ENCODE measurements around the gene NAV2.
"Not testable (repeated sequence)": the region's sequence is repeated elsewhere in the genome, so short reads cannot be mapped to it uniquely, and the experiment has no call there.

NAV2 gene

DNA sequence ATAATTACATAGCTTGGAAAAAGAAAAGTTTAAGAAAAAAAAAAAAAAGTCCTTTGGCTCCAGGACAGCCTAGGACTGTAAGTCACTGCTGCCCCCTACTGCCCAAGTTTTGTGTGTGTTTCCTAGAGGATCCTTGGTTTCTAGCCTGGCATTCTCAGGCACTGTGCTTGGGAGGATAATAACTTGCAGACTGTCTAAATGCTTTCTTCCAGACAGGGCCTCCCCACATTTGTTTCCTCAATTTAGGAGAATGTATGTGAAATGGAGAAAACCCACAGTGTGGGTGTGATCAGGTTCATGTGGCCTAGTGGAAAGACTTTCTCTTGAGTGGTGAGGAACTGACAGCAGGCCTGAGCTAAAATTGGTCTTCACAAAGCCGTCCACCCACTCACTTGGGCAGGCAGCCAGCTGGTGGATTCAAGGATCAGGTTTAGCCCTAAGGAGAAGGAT is 191.0 kb downstream of the NAV2 start:
- DNase-seq (ENCODE audit: low spot score) = peak; percentile 68

DNA sequence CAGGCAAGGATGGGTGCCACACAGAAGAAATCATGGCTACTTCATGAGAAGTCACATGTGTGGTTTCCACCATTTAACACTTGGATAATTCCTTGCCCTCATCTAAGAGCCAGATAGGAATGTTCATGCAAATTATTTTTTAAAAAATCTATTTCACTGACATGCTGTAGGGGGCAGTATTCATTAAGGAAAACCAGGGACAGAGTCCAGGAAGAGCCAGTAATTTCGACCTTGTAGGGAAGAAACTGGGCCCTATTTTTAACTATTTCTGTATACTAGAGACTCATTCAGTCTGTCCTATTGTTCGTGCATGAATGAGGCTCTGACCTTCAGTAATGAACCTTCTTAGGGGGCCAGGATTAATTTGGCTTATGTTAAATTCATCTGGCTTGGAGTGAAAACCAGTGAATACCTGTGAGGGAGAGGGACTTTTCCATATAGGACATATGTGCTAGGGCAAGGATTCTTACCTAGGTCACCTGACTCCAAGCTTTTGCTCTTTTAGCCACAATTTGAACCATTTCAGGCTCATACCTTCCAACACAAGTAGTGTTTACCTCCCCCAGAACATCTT is 192.7 kb downstream of the NAV2 start:
- DNase-seq (ENCODE audit: low spot score) = no peak

DNA sequence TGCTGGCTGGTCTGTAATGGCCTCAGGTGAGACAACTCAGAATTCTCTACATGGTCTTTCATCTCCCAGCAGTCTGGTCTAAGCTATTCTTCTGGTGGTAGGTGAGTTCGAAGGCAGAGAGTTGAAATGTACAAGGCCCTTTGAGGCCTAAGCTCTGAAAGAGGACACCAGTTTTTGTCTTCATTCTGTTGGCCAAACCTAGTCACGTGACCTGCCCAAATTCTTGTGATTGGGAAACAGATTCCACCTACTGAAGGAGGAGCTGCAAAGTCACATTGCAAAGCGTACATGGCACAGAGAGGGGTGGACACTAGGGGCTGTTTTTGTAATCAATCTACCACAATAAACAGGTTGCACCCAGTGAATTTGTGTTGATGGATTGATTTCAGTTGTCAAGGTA is 193.5 kb downstream of the NAV2 start:
- DNase-seq (ENCODE audit: low spot score) = no peak

DNA sequence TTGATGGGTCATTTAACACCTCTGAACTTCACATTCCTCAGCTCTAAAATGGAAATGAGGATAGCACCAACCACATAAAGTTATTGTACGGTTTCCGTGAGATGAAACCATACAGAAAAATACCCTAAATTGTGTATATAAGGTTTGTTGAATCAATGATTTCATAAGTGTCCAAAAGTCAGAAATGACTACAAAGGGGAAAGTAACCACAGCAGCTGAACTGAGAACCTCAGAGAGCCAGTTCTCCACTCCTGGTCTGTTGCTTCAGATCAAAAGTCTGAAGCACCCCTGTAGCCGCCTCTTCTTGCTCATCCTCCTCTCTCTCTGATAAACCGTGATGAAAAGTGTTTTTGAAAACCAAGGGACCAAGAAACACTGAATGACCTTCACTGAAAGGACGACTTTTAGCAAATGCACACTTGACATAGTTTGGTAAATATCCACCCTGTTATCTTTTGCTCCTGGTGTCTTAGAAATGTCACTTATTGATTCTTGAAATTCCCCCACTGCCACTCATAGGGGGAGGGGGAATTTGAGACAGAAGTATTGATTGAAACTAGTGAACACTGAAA is 194.5 kb downstream of the NAV2 start:
- no peak for DNase-seq (ENCODE audit: low spot score)

DNA sequence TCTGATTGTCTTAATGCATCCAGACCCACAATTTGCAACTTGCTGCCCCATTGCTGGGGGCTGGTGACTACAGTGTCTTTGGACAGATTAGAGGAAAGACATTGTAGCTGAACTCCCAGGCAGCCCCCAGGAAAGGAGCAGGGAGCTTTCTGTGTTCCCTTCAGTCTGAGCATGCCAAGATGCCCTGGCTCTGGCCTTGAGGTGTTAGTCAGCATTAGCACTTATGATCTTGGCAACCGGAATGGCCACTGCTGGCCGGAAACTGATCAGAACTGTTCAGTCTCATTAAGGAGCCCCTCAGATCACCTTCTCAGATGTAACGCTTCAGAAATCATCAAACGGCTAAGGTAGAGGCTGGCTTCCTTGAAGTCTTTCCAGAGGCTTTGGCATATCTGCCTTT is 195.2 kb downstream of the NAV2 start:
- no peak for DNase-seq (ENCODE audit: low spot score)

DNA sequence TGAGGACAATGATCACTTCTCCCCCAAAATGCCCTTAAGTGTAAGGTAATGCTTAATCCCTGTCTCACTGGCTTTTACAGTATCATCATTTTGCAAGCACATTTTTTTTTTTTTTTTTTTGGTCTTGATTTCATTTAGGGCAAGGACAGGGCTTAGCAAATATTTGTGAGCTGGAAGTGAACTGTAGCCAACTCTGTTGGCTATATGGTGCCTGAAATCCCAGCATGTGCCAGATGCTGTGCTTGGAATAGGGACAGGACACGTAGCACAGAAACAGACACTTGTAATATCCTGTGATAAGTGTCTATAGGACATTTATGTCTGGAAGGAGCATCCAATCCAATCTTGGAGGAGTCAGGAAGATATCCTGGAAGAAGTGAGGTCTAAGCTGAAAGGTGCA is 198.3 kb downstream of the NAV2 start:
- no peak for DNase-seq (ENCODE audit: low spot score)

DNA sequence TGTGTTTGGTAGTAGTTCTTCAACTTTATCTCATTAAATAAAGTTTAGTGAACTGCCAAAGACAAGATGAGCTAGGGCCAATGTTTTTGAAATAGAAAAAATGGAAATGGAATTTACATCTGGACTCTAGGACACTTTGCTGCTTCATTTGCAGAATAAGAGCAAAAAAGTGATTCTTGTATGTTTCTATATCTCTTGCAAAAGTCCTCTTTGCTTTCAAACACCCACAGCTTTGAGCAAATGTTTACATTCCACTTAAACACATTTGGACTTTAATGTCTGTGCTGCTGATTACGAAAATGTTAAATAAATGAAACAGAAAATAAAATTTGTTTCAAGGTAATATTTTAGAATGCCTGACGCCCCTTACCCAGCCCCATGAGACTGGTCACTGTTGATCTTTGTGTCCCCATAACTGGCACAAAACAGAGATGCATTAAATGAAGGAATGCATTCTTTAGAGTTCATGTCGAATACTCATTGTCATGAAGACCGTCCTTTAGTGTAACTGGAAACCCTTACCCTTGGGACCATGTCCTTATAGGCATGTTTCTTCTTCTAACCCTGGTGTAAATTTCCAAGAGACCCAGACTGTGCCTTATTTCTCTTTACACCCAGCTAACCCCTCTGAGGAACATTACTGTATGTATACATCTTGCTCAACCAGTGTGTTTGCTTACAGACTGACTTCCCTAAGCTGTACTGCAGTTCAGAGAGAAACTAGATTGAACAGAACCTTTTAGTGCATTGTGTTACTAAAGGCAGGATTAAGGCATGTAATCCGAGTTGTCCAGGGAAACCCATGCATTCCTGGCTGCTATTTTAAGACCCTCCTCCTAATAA is 199.7 kb downstream of the NAV2 start:
- DNase-seq (ENCODE audit: low spot score) = no peak

DNA sequence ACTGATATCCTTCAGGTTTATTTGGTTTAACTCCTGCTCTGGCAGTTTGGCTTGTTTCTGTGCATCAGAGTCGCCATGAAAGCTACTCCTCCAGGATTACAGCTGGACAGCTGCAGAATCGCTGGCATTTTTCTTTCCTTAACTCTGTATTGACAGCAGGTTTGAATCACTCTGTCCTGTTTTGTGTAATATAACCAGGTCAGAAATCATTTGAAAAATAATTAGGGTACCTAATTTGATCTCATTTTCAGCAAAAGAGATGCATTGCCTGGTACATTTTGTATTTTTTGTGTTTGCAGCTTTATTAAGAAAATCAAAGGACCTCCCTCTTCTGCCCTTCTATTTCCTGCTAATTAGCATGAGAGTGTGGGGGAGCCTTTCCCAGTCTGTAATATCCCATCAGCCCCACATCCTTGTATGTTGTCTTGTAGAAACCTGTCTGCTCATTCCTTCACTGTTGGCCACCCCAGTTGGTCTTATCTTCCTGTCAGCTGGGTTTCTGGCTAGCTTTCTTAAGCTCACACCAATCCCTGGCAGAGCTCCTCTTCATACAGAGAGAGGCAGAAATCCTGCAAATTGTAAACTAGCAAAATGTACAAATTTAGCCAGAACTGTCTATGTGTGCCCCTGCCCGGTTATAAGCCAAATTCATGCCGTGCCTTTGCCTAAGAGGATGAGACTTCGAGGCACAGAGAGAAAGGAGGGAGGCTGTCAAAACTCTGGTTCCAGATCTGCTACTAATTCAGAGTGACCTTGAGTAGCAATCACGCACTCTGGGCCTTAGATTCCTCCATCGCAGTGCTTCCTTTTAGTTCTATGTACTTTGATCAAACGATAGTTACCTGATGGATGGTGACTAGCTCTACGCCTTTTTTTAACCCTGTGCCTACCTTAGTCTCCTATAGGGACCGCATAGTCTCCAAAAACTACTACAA is 200.6 kb downstream of the NAV2 start:
- no peak for DNase-seq (ENCODE audit: low spot score)

DNA sequence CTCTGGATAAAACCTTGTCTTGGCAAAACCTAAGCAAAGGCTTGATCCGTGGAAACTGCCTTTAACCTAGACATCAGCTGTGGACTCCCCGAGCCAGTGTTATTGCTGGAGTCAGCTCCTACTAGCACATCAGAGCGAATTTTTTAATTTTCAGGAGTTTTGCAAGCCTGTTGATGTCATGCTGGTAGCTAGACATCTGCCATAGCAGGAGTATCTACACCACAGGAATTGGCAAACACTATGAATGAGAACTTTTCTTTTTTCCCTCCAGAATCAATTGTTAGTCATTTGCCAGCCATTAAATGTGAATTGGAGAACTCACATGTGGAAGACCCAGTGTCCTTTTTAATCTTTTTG is 201.2 kb downstream of the NAV2 start:
- no peak for DNase-seq (ENCODE audit: low spot score)

DNA sequence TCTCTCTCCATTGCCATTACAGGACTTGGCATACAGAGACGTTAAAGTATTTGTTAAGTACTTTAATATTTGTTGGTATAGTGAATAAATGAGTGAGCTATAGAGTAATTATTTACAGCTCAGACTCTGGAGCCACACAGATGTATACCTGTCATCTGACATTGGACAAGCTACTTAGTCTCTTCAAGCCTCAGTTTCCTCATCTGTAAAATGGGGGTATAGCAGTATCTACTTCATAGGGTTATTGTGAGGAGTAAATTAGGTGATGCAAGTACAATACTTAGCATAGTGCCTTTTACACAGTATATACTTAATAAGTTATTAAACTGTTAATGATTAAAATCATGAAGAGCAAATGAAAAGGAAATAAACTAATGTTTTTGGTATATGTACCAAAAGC is 203.2 kb downstream of the NAV2 start:
- DNase-seq (ENCODE audit: low spot score) = no peak

DNA sequence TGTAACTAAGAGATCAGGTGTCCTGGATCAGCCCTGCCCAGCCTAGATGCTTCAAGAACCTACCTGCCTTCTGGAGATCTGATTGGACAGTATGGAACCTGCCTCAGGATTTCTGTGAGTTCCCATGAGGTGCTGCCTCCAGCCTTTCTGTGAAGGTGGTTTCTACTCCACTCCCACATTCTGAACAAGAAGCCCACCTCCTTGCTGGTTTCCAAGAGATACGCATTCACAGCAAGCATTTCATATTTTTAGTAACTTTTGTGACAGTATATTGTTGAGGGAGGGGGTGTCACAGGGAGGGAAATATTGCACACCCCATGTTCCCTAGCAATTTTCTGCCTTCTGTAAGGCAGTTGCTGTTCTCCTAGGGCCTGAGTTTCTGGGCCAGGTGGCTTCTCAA is 204.4 kb downstream of the NAV2 start:
- no peak for DNase-seq (ENCODE audit: low spot score)

DNA sequence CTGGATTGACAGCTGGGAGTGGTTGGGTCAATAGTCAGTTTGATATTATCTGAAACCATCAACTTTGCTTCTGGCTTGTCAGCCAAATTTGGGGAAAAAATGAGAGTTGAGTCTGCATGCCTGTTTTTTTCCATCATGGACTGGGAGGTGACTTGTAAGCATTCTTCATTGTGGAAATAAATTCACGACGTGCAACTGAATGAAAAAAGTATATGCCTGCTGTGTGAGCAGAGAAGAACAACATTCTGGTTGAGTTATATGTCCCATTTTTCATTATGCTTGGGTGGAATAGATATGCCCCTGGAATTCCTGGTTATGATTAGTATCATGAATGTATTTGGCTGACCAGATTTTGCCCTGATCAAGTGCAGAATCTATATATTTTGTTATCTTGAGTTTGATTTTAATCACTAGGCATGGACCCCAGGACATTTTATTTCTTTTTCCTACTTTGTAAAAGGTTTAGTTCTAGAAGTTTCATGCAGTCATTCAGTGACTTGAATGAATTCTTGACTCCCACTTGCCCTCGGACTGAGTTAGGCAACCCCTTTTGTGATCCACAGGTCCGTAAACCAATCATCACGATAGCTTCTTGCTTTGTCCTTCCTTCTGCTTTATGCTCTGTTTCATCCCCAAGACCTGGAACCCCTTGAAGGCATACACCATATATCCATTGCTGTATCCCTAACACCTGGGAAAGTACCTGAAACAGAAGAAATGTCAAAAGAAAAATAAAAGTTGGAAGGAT is 205.8 kb downstream of the NAV2 start:
- DNase-seq (ENCODE audit: low spot score) = no peak

DNA sequence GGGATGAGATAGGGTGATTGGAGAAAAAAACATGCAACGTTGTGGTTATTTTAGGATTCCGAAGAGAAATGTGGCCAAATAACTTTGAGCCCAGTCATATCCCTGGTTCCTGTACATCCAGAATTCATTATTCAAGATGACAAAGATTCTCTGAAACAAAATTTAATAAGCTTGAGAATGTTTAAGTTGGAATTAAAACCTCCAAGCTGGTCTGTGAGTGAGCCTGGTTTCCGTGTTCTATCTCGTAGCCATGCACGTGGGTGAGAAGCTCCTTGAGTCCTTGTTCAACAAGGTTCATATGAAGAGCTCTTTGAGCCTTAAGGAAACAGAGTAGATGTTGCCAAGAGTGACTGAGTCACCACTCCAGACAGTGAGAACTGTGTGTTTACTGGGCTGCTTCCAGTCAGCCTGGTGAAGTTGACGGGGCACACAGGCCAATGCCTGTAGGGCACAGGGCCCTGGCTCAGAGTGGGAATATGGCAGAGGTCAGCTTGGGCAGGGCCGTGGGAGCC is 206.5 kb downstream of the NAV2 start:
- no peak for DNase-seq (ENCODE audit: low spot score)

DNA sequence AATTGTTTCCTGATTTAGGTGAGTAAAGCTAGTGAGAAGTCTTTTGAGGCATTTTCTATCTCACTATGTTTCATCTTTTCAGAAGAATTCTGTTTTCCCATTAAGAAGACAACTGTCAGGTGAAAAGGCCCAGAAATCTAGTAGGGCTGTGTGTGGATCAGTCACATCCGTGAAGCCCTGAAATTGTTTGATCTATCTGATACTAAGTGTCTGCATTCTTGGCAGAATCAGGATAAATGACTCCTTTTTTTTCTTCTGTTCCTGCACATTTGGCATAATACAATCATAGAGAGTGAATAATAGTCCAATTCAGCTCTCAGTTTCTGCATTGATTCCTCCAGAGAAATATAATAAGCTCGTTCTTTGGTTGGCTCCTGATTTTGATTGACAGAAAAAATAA is 208.3 kb downstream of the NAV2 start:
- DNase-seq (ENCODE audit: low spot score) = no peak

DNA sequence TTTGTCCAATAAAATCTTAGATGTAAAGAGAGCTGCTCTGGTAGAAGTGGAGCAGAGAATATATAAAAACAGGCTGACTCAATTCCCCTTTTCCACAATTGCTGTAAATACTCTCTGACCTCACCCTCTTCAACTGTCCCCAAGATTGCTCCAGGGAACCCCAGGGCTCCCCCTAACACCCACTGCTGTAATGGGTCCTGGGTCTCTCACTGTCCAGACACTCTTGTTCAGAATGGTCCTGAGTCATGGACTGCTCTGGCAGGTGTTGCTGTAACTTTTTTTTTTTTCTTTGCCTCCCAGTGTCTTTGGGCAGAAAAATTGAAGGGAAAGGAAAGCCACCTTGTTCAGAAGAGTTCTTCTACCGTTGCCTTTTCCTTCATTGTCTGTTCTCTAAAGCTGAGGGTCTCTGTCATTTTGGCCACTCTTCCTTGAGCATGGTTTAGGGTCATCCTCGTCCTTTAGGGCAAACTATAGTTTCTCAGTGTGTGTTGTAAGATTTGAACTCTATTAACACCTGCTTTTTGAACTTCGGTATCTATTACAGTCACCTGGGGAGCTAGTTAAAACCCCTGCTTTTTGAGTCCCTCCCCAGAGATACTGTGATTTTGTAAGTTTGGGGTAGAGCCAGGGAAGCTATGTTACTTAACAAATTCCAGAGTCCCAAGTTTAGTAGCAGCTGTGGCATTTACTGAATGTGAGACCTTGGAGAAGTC is 209.5 kb downstream of the NAV2 start:
- no peak for DNase-seq (ENCODE audit: low spot score)

DNA sequence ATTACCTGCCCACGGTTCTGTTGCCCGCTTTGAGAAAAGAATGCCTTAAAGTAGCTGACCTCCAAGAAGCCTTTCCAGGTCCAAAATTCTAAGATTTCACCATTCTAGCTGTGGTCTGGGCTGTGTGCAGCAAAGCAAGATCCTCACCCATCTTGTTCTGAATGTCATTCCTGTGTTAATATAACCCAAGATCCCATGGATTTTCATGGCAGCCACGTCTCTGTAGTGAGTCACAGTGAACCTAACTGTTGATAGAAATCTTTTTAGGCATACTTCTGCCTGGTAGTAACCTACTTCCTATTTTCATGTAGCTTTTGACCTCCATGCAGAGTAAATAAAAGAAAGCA is 210.0 kb downstream of the NAV2 start:
- no peak for DNase-seq (ENCODE audit: low spot score)

DNA sequence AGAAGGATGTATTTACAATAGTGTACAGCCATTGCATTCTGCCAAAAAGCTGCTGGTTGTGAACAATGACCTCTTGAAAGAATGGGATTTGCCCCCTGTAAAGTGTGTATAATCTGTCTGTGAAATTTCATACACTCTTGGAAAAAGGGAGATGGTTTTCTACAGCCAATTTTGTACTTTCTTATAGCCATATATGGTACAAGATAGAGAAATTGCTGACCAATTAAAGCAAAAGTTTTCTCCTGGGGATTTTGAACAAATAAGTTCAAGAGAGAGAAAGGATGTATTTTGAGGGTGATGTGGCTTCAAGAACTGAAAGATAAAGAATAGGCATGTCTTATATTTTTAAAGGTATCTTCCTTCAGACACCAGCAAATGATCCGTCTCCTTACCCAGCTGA is 211.0 kb downstream of the NAV2 start:
- DNase-seq (ENCODE audit: low spot score) = no peak

DNA sequence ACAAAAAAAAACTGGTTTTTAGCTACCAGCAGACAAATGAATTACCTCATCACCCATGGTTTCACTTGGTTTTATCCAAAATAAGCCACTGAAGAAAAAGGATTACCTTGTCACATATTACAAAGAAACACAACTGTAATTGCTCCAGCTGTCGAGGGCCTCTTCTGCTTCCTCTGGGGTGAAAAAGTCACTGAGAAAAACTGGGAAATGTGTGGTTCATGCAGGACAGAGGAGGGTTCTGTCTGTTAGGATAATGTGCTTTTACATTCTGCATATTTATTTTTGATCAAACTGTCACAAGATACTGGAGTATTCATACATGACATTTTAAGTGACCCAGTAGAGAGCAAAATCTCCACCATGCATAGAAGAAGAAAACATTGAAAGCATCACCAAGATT is 211.7 kb downstream of the NAV2 start:
- no peak for DNase-seq (ENCODE audit: low spot score)

DNA sequence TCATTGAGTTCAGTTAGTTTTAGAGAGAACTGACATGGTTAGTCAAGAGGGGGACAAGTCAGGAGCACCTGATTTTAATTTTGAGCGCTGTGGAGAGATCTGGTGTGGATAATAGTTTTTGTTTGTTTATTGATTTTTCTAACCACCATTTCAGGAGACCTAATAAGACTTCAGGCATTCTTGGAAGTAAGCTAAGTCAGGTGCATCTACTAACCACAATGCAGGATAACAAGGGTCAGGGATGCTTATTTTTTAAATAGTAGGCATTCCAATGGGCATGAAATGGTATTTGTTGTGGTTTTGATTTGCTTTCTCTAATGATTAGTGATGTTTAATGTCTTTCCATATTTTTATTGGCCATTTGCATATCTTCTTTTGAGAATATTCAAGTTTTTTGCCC is 212.1 kb downstream of the NAV2 start:
- DNase-seq (ENCODE audit: low spot score) = no peak

DNA sequence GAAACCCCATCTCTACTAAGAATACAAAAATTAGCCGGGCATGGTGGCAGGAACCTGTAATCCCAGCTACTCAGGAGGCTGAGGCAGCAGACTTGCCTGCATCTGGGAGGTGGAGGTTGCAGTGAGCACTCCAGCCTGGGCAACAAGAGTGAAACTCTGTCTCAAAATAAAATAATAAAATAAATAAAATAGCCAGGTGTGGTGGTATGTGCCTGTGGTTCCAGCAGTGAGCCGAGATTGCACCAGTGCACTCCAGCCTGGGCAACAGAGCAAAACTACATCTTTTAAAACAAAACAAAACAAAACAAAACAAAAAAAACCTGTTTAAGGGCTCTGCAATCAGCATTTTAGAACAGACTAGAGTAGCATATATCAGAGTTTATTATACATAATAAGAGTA is 214.8 kb downstream of the NAV2 start:
- not testable (repeated sequence) for DNase-seq (ENCODE audit: low spot score)

DNA sequence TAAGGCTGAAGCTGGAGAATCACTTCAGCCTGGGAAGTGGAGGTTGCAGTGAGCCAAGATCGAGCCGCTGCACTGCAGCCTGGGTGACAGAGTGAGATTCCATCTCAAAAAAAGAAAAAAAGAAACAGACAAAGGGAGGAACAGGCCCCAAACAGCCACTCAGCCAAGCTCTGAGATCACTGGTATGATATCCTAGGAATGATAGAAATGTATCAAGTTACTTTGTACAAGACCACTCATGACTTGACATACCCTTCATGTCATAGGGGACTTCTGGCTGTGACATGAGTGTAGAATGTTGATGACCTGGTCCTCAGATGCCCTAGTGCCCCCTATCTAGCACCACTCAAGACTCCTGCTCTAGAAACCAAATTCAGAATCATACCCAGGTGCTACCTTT is 216.5 kb downstream of the NAV2 start:
- no peak for DNase-seq (ENCODE audit: low spot score)

Measured in putamen (tissue), 1 donor.